AG04450 (cell line): ENCODE data around the gene SUMF2. TPM values are rescaled to one million over a fixed set of nuclear protein-coding genes. Genes with fewer than 3 reads are reported as not detected.
"Not testable (repeated sequence)": the region's sequence is repeated elsewhere in the genome, so short reads cannot be mapped to it uniquely, and the experiment has no call there.

ENCODE experiments used
- CTCF ChIA-PET: fragments of 300-600, 350-600 bp; formaldehyde crosslinking; extraction: SDS; loops from one replicate; lab custom pipeline; 2022; ENCODE audit warnings: antibody characterized with exemption, inconsistent platforms; lab: Charles Lee
- POLR2A ChIA-PET: fragments of 350-600 bp; formaldehyde crosslinking; extraction: SDS; loops from one replicate; lab custom pipeline; 2021; ENCODE audit warnings: antibody characterized with exemption, inconsistent platforms; lab: Yijun Ruan, JAX
- DNase-seq: peaks from one replicate; pipeline ENCODE4 v3.0.0-alpha.2; 2011; ENCODE audit warnings: low read depth, low spot score
- H3K27ac ChIP-seq: one replicate; pipeline ENCODE4 v1.5.1; 2012; ENCODE audit warnings: low read depth, low read length, control low read depth
- H3K27me3 ChIP-seq: one replicate; pipeline ENCODE4 v1.6.0; 2012; ENCODE audit warnings: low read length; ENCODE audit not compliant: control insufficient read depth, insufficient read depth
- H3K4me3 ChIP-seq: 2 replicates; pipeline ENCODE4 v1.5.1; 2011; ENCODE audit warnings: mild to moderate bottlenecking, low read depth, low read length, control low read depth
- H3K9me3 ChIP-seq: 2 replicates; pipeline ENCODE4 v1.5.1; 2012; ENCODE audit warnings: low read length; ENCODE audit not compliant: control insufficient read depth, insufficient read depth
- polyA plus RNA-seq: library from polyadenylated mRNA; depleted of rRNA; stranded (reverse); fragments of >200 nt; gene quantifications from 2 replicates; pipeline ENCODE4 v1.2.3, GENCODE V29; 2011
- TF ChIP-seq, protein P1 (sequence below): IDR thresholded peaks from 2 replicates; pipeline ENCODE4 v1.5.1; 2011; ENCODE audit warnings: low read depth, low read length, control low read depth, inconsistent platforms

Gene SUMF2
- polyA plus RNA-seq, 1 experiment: 95.4 TPM

DNA sequence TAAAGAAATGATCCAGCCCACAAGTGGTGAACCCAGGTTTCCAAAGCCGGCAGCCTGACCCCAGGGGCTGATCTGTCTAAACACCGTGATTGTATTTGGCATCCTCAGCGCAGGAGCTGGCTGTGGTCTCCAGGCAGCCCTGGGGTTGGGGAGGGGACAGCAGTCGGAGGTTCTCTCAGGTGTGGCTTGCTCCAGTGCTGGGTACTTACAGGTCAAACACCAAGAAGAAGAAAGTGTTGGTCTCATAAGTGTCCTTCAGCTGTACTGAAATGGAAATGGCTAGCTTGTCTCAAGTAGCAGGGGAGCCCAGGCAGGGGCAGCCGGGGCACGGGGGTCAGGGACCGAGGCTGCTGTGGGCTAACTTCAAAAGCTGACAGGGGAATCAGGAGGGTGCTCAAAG, 22.7 kb downstream of the SUMF2 start:
- no peak overlapping the region for H3K27ac ChIP-seq
- no peaks in the 10 kb centered on the region for H3K27me3 ChIP-seq
- POLR2A ChIA-PET: no interaction called here
- TF ChIP-seq, protein P1, sequence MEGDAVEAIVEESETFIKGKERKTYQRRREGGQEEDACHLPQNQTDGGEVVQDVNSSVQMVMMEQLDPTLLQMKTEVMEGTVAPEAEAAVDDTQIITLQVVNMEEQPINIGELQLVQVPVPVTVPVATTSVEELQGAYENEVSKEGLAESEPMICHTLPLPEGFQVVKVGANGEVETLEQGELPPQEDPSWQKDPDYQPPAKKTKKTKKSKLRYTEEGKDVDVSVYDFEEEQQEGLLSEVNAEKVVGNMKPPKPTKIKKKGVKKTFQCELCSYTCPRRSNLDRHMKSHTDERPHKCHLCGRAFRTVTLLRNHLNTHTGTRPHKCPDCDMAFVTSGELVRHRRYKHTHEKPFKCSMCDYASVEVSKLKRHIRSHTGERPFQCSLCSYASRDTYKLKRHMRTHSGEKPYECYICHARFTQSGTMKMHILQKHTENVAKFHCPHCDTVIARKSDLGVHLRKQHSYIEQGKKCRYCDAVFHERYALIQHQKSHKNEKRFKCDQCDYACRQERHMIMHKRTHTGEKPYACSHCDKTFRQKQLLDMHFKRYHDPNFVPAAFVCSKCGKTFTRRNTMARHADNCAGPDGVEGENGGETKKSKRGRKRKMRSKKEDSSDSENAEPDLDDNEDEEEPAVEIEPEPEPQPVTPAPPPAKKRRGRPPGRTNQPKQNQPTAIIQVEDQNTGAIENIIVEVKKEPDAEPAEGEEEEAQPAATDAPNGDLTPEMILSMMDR: no peak
- H3K4me3 ChIP-seq: no peak overlapping the region
- no peak for DNase-seq
- CTCF ChIA-PET: no interaction called here
- H3K9me3 ChIP-seq: no peaks in the 10 kb centered on the region

DNA sequence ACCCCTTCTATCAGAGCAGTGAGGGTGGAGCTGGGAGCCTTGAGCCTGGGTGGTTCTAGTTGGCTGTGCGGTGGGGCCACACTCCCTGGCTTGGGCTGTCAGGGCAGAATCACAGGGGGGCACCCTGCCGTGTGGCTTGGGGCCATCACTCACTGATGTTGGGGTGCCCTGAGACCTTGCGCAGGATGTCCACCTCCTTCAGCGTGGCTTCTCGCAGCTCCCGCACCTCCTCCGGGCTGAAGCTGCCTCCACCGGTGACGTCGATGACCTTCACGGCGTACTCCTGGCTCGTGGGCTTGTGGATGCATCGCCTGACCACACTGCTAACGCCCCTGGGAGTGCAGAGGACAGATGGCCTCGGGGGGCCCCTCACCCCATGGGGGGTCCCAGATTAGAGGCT, 23.4 kb downstream of the SUMF2 start:
- H3K4me3 ChIP-seq: no peak overlapping the region
- TF ChIP-seq, protein P1: no peak
- ChIA-PET POLR2A (no interaction called here), CTCF (no interaction called here)
- no peaks in the 10 kb centered on the region for H3K9me3 ChIP-seq
- H3K27ac ChIP-seq: no peak overlapping the region
- no peak for DNase-seq
- no peaks in the 10 kb centered on the region for H3K27me3 ChIP-seq

DNA sequence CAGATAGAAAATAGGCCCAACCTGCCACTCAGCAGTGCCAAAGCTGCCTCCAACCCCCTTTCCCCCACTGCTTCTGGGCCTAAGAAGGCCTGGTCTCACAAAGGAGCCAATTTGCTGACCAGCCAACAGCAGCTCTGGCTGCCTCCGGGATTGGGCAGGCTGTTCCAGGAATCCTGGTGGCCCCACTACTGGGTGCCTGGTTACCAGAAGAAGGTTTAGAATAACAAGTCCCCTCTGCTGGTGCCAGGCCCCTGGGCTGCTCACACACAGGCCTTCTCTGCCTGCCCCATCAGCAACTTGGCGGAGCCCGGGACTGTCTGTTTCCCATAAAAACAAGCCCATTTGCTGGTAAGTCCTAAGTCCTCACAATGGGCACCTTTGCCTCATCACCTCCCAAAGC, 27.5 kb downstream of the SUMF2 start:
- H3K4me3 ChIP-seq: no peak overlapping the region
- H3K9me3 ChIP-seq: no peaks in the 10 kb centered on the region
- POLR2A ChIA-PET: interaction anchor here (1.3 kb wide), 1 partner anchor 27 kb away, joined by 3 read pairs; the partner anchor contains the start of gene SUMF2
- TF ChIP-seq, protein P1: no peak
- no peak overlapping the region for H3K27ac ChIP-seq
- CTCF ChIA-PET: interaction anchor here (1.0 to 3.9 kb wide), 5 partner anchors 13 to 812 kb away, joined by 4 to 23 read pairs (median 10); no protein-coding TSS in a partner anchor
- H3K27me3 ChIP-seq: no peaks in the 10 kb centered on the region
- DNase-seq: no peak

DNA sequence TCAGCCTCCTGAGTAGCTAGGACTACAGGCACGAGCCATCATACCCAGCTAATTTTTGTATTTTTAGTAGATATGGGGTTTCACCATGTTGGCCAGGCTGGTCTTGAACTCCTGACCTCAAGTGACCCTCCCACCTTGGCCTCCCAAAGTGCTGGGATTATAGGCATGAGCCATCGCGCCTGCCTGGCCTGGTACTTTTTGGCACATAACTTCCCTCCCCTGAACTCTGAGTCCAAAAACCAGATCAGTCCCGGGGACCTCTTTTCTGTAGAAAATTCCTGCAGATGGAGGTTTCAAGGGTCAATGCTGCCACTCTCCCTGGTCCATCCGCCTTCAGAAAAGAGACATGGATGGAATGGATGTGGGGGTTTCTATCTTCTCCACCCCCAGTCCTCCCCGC, 28.3 kb downstream of the SUMF2 start:
- H3K9me3 ChIP-seq, H3K27me3 ChIP-seq, DNase-seq, H3K4me3 ChIP-seq: not testable (repeated sequence)
- ChIA-PET POLR2A (interaction anchor here (0.9 to 1.3 kb wide), 3 partner anchors 9 to 28 kb away, joined by 3 to 8 read pairs (median 3); partner anchors contain the start of gene SUMF2), CTCF (interaction anchor here (0.6 to 3.9 kb wide), 18 partner anchors 9 to 812 kb away, joined by 3 to 23 read pairs (median 5); partner anchors contain the start of gene CHCHD2)
- peak overlapping the region; percentile 39 for H3K27ac ChIP-seq

DNA sequence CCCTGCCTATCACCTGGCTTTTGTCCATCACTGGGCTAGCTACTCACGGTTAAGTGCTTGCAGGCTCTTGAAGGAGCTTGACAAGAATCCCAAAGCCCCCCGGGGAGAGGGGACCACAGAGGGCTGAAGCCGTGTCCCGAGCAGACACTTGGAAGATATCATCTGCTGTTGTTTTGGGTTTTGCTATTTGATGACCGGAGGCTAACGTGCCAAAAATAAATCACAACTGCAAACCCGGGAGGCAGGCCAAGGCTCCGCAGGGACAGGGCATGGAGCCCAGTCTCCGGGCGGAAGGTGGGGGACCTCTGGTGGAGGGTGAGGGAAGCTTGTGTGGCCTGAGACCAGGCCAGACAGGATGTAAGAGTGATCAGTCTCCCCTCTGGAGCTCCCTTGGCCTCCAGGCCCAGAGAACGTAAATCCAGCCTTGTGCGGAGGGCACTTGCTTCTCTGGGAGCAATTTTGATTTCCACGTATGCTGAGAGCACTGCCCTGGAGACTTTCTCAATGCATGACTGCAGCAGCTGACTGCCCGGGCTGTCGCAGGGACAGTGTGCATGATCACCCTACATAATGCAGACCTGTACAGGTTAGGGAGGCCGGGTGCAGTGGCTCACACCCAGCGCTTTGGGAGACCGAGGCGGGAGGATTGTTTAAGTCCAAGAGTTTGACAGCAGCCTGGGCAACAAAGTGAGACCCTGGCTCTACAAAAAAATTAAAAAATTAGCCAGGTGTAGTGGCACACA, 28.9 kb downstream of the SUMF2 start, which contains the start of gene PHKG1:
TSS of gene PHKG1 (minus strand) at position 164 of the 743 bp plus-strand sequence. CDS start 4,011 bp downstream, outside the sequence.
- no peak within 1 kb of the TSS for H3K4me3 ChIP-seq
- no peaks in the 10 kb centered on the region for H3K9me3 ChIP-seq
- no peaks in the 10 kb centered on the region for H3K27me3 ChIP-seq
- TF ChIP-seq, protein P1: peak; percentile 21; the same call in 1 of the 2 replicates
- ChIA-PET CTCF (interaction anchor here (0.5 to 3.9 kb wide), 21 partner anchors 8 to 813 kb away, joined by 3 to 23 read pairs (median 4); partner anchors contain the start of gene CHCHD2), POLR2A (interaction anchor here (0.6 to 1.3 kb wide), 4 partner anchors 9 to 71 kb away, joined by 3 to 8 read pairs (median 4); partner anchors contain the start of gene SUMF2)
- DNase-seq: peak; percentile 50
- H3K27ac ChIP-seq: peak within 1 kb of the TSS; percentile 39
